HFF-Myc (cell line): ENCODE results near the gene CORO1C.
"Not testable (repeated sequence)": the region's sequence is repeated elsewhere in the genome, so short reads cannot be mapped to it uniquely, and the experiment has no call there.

Experiments
- DNase-seq: peaks from one replicate; pipeline ENCODE4 v3.0.0-alpha.2; 2011; ENCODE audit warnings: low read depth; ENCODE audit errors: extremely low read depth
- H3K4me3 ChIP-seq: replicated peaks from 2 replicates; pipeline ENCODE4 v1.5.1; 2011; ENCODE audit warnings: low read depth, mild to moderate bottlenecking, control low read depth, low read length
- CTCF ChIP-seq: IDR thresholded peaks from 2 replicates; pipeline ENCODE4 v1.5.1; 2012; ENCODE audit warnings: mild to moderate bottlenecking, low read depth, low read length, control low read depth; ENCODE audit errors: missing control alignments

The CORO1C gene

GRCh38 chr12:108747563-108747962, 16.2 kb upstream of the CORO1C start:
- TF ChIP-seq CTCF = no peak
- H3K4me3 ChIP-seq = no peak overlapping the region

GRCh38 chr12:108745641-108746040, 14.3 kb upstream of the CORO1C start:
- H3K4me3 ChIP-seq = no peak overlapping the region
- no peak for DNase-seq
- no peak for TF ChIP-seq CTCF

More at GRCh38 chr12:108747563-108747962, 16.2 kb upstream of the CORO1C start:
- DNase-seq = no peak

GRCh38 chr12:108744021-108744897, 12.9 kb upstream of the CORO1C start:
- TF ChIP-seq CTCF = no peak
- H3K4me3 ChIP-seq = no peak overlapping the region
- no peak for DNase-seq

- no peak overlapping the region for H3K4me3 ChIP-seq
- no peak for DNase-seq
- no peak for TF ChIP-seq CTCF
Observed at GRCh38 chr12:108738170-108738569, 6.9 kb upstream of the CORO1C start.

- TF ChIP-seq CTCF = no peak
- no peak for DNase-seq
- no peak overlapping the region for H3K4me3 ChIP-seq
Observed at GRCh38 chr12:108735855-108736254, 4.5 kb upstream of the CORO1C start.

GRCh38 chr12:108734200-108734906, 3.0 kb upstream of the CORO1C start:
- no peak for TF ChIP-seq CTCF
- no peak overlapping the region for H3K4me3 ChIP-seq
- peak; percentile 68 for DNase-seq

GRCh38 chr12:108733230-108733531, 1.9 kb upstream of the CORO1C start:
- DNase-seq, H3K4me3 ChIP-seq: not testable (repeated sequence)
